Panc1 (cell line): ENCODE data around the gene PPP2R5D. TPM values are rescaled to one million over a fixed set of nuclear protein-coding genes. Genes with fewer than 3 reads are reported as not detected.

ENCODE experiments used
- ATAC-seq: fragments of 200-7000 bp; cut with Tn5 transposase; 2 replicates; pipeline ENCODE4 v1.9.1; 2020; ENCODE audit warnings: mild to moderate bottlenecking, moderate library complexity
- BruUV-seq: library from RNA; stranded (reverse); fragments of 400-500 nt; replicated peaks from 2 replicates; lab custom pipeline; 2021; lab: Mats Ljungman, UMichigan
- CTCF ChIA-PET: fragments of 300-600 bp; sonication (Branson Sonifier 250); formaldehyde crosslinking; loops from one replicate; lab custom pipeline; 2022; ENCODE audit warnings: antibody characterized with exemption; lab: Charles Lee
- POLR2A ChIA-PET: fragments of 300-600 bp; sonication (Branson Sonifier 250); formaldehyde crosslinking; loops from one replicate; lab custom pipeline; 2022; ENCODE audit warnings: antibody characterized with exemption; lab: Charles Lee
- DNase-seq: peaks from one replicate; pipeline ENCODE4 v3.0.0-alpha.2; 2010; ENCODE audit warnings: low read depth, low spot score
- H3K27ac ChIP-seq: 2 replicates; pipeline ENCODE4 v1.5.1; 2011; ENCODE audit warnings: mild to moderate bottlenecking, low read length, inconsistent platforms
- H3K27me3 ChIP-seq: fragments of 200-500 bp; sonication (Bioruptor generic); 2 replicates; pipeline ENCODE4 v1.6.0; 2014; ENCODE audit warnings: low read length, inconsistent platforms; ENCODE audit not compliant: control insufficient read depth, insufficient read depth
- H3K36me3 ChIP-seq: fragments of 200-500 bp; sonication (Bioruptor generic); 2 replicates; pipeline ENCODE4 v1.5.1; 2014; ENCODE audit warnings: inconsistent platforms, mild to moderate bottlenecking, low read length, moderate library complexity; ENCODE audit not compliant: control insufficient read depth, insufficient read depth
- H3K4me1 ChIP-seq: 2 replicates; pipeline ENCODE4 v1.5.1; 2011; ENCODE audit warnings: inconsistent platforms, mild to moderate bottlenecking, low read length, moderate library complexity; ENCODE audit not compliant: control insufficient read depth, insufficient read depth
- H3K4me3 ChIP-seq, 2 experiments: 2 replicates each; pipeline ENCODE4 v1.5.1; 2011 to 2012; ENCODE audit warnings: low read depth in 2 of 2, low read length in 2 of 2, mild to moderate bottlenecking in 2 of 2, inconsistent platforms in 1 of 2, moderate library complexity in 1 of 2
- H3K9me3 ChIP-seq: fragments of 200-500 bp; sonication (Bioruptor generic); 2 replicates; pipeline ENCODE4 v1.5.1; 2014; ENCODE audit warnings: low read depth, mild to moderate bottlenecking, inconsistent platforms, low read length, moderate library complexity; ENCODE audit not compliant: control insufficient read depth, insufficient read depth
- CTCF ChIP-seq: fragments of 450-650 bp; IDR thresholded peaks from 2 replicates; pipeline ENCODE4 v1.5.1; 2017; ENCODE audit warnings: mild to moderate bottlenecking
- POLR2AphosphoS5 ChIP-seq: IDR thresholded peaks from 2 replicates; pipeline ENCODE4 v1.6.1; 2012; ENCODE audit warnings: mild to moderate bottlenecking, low read depth, low read length, moderate library complexity
- REST ChIP-seq, 2 experiments: IDR thresholded peaks; 2 replicates each; pipeline ENCODE4 v1.6.1; 2011 to 2012; ENCODE audit warnings: low read depth in 2 of 2, control low read depth in 1 of 2, low read length in 1 of 2, mild to moderate bottlenecking in 1 of 2, moderate library complexity in 1 of 2; ENCODE audit not compliant: insufficient read depth in 1 of 2
- SIN3A ChIP-seq: IDR thresholded peaks from 2 replicates; pipeline ENCODE4 v1.6.1; 2012; ENCODE audit warnings: low read depth, mild to moderate bottlenecking, low read length, moderate library complexity, borderline replicate concordance; ENCODE audit not compliant: insufficient read depth
- TCF7L2 ChIP-seq: IDR thresholded peaks from 2 replicates; pipeline ENCODE4 v1.6.1; 2011; ENCODE audit warnings: mild to moderate bottlenecking, low read depth, low read length, inconsistent platforms
- in situ Hi-C: cut with HindIII; loops from 2 replicates; pipeline ENCODE4 v1.10.0; 2016; ENCODE audit warnings: low sequenced_read_pairs, low pct_unique_long_range_greater_than_20kb
- intact Hi-C: fragments of 100-400 bp; cut with micrococcal nuclease; formaldehyde crosslinking; loops from one replicate; pipeline ENCODE4 v1.10.0; 2022; ENCODE audit not compliant: unreplicated experiment
- total RNA-seq: library from RNA; stranded (reverse); gene quantifications from one replicate; pipeline ENCODE4 v1.2.1, GENCODE V29; 2021; ENCODE audit not compliant: unreplicated experiment

The PPP2R5D gene
- total RNA-seq, 1 experiment from 2014 or later: 63.6 TPM

- H3K4me3 ChIP-seq: no peak overlapping the region
- no peaks in the 10 kb centered on the region for H3K9me3 ChIP-seq
- CTCF ChIA-PET: no interaction called here
- no peak overlapping the region for H3K27ac ChIP-seq
- TF ChIP-seq CTCF (no peak), REST (IDR thresholded peaks at IDR 0.05; ENCODE audit: insufficient read depth in 1 of 2, low read depth in 2 of 2, low read length in 1 of 2) (no peak), SIN3A (no peak), TCF7L2 (no peak), POLR2AphosphoS5 (no peak)
- intact Hi-C loops: no loop called here
- in situ Hi-C loops: no loop called here
- H3K36me3 ChIP-seq: peaks cover 3% of the 10 kb centered on the region
- BruUV-seq: no TSS peak
- ATAC-seq (no peak), DNase-seq (no peak)
- POLR2A ChIA-PET: interaction anchor here (0.6 kb wide), 1 partner anchor 384 kb away, joined by 3 read pairs; no protein-coding TSS in a partner anchor
- H3K4me1 ChIP-seq: peaks cover 3% of the 10 kb centered on the region; the same call in 1 of the 2 replicates
- H3K27me3 ChIP-seq: no peaks in the 10 kb centered on the region
Observed at GRCh38 chr6:42989923-42990322, 5.6 kb downstream of the PPP2R5D start.

GRCh38 chr6:42993445-42993844 lies 9.1 kb downstream of the PPP2R5D start:
- ChIA-PET POLR2A (no interaction called here), CTCF (no interaction called here)
- Histone ChIP-seq H3K27me3 (no peaks in the 10 kb centered on the region), H3K36me3 (peaks cover 3% of the 10 kb centered on the region; the same call in 1 of the 2 replicates), H3K4me3 (no peak overlapping the region), H3K4me1 (no peaks in the 10 kb centered on the region), H3K27ac (no peak overlapping the region), H3K9me3 (no peaks in the 10 kb centered on the region)
- no TSS peak for BruUV-seq
- ATAC-seq (no peak), DNase-seq (no peak)
- in situ Hi-C loops: no loop called here
- TF ChIP-seq REST (IDR thresholded peaks at IDR 0.05; ENCODE audit: insufficient read depth in 1 of 2, low read depth in 2 of 2, low read length in 1 of 2) (no peak), TCF7L2 (no peak), SIN3A (no peak), POLR2AphosphoS5 (no peak), CTCF (no peak)
- intact Hi-C loops: no loop called here
